ENCODE results near the gene RAD9B. TPM values are rescaled to one million over a fixed set of nuclear protein-coding genes. Genes with fewer than 3 reads are reported as not detected.

RAD9B gene
- total and polyA plus RNA-seq, 10 of the 15 experiments (the other 5 are each of a cell fraction or from before 2014, with no cell fraction given) = 0.54 to 2.0 (median 1.3) TPM

DNA sequence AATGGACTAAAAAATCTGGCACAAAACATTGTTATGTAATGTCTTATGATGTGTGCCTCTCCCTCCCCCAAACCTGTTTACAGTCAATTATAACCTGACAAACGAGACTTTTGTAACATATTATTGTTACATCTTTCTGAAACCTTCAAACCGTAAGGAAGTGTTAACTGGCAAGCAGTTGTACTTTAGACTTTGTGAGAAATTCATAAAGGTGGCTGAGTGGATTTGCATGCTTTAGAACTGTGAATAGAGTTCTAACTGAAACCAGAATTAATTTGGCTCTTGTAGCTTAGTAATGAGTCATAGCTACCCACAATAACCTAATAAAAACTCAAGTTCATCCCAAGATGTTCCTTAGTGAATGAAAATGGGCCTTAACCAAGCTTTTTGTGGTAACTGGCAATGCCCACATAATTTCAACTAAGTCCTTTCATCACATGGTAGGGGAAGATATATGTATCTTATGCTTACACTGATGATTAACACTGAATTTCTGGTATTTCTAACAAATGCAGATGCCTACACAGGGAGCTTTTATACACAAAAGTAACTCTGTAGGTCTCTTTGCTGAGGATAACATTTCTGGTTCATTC, 29.7 kb downstream of the RAD9B start:
- POLR2A ChIA-PET = interaction anchor here (0.5 to 10.4 kb wide), 14 partner anchors 9 to 155 kb away, joined by 3 to 122 read pairs (median 5); partner anchors contain the start of genes ARPC3 and TCTN1
- peak; percentile 90 for ATAC-seq
- no TSS peak for BruUV-seq (replicated peaks)
- TF ChIP-seq, protein P1, sequence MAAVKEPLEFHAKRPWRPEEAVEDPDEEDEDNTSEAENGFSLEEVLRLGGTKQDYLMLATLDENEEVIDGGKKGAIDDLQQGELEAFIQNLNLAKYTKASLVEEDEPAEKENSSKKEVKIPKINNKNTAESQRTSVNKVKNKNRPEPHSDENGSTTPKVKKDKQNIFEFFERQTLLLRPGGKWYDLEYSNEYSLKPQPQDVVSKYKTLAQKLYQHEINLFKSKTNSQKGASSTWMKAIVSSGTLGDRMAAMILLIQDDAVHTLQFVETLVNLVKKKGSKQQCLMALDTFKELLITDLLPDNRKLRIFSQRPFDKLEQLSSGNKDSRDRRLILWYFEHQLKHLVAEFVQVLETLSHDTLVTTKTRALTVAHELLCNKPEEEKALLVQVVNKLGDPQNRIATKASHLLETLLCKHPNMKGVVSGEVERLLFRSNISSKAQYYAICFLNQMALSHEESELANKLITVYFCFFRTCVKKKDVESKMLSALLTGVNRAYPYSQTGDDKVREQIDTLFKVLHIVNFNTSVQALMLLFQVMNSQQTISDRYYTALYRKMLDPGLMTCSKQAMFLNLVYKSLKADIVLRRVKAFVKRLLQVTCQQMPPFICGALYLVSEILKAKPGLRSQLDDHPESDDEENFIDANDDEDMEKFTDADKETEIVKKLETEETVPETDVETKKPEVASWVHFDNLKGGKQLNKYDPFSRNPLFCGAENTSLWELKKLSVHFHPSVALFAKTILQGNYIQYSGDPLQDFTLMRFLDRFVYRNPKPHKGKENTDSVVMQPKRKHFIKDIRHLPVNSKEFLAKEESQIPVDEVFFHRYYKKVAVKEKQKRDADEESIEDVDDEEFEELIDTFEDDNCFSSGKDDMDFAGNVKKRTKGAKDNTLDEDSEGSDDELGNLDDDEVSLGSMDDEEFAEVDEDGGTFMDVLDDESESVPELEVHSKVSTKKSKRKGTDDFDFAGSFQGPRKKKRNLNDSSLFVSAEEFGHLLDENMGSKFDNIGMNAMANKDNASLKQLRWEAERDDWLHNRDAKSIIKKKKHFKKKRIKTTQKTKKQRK (IDR thresholded peaks at IDR 0.05; ENCODE audit: low read depth, low read length) = no peak
- TF ChIP-seq PAX8 (IDR thresholded peaks at IDR 0.05) (no peak), MEF2A (IDR thresholded peaks at IDR 0.05; ENCODE audit: insufficient read depth, low read depth, low read length) (peak; percentile 93), FOXK2 (IDR thresholded peaks at IDR 0.05) (no peak), ZZZ3 (IDR thresholded peaks at IDR 0.05; ENCODE audit: control insufficient read depth, insufficient read length, low read depth) (no peak), POU2F2 (IDR thresholded peaks at IDR 0.05; ENCODE audit: borderline replicate concordance, low read depth, low read length) (peak; percentile 96), JUNB (IDR thresholded peaks at IDR 0.05) (peak; percentile 90), SREBF1 (IDR thresholded peaks at IDR 0.05; ENCODE audit: low read length) (no peak)
- TF ChIP-seq, protein P2, sequence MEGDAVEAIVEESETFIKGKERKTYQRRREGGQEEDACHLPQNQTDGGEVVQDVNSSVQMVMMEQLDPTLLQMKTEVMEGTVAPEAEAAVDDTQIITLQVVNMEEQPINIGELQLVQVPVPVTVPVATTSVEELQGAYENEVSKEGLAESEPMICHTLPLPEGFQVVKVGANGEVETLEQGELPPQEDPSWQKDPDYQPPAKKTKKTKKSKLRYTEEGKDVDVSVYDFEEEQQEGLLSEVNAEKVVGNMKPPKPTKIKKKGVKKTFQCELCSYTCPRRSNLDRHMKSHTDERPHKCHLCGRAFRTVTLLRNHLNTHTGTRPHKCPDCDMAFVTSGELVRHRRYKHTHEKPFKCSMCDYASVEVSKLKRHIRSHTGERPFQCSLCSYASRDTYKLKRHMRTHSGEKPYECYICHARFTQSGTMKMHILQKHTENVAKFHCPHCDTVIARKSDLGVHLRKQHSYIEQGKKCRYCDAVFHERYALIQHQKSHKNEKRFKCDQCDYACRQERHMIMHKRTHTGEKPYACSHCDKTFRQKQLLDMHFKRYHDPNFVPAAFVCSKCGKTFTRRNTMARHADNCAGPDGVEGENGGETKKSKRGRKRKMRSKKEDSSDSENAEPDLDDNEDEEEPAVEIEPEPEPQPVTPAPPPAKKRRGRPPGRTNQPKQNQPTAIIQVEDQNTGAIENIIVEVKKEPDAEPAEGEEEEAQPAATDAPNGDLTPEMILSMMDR (IDR thresholded peaks at IDR 0.05 in 2 of 3, conservative IDR thresholded peaks at IDR 0.05 in 1 of 3; ENCODE audit: control insufficient read depth in 2 of 3, extremely low read depth in 1 of 3, insufficient read depth in 1 of 3, low read depth in 3 of 3, low read length in 3 of 3) = no peak
- TF ChIP-seq, protein P3, sequence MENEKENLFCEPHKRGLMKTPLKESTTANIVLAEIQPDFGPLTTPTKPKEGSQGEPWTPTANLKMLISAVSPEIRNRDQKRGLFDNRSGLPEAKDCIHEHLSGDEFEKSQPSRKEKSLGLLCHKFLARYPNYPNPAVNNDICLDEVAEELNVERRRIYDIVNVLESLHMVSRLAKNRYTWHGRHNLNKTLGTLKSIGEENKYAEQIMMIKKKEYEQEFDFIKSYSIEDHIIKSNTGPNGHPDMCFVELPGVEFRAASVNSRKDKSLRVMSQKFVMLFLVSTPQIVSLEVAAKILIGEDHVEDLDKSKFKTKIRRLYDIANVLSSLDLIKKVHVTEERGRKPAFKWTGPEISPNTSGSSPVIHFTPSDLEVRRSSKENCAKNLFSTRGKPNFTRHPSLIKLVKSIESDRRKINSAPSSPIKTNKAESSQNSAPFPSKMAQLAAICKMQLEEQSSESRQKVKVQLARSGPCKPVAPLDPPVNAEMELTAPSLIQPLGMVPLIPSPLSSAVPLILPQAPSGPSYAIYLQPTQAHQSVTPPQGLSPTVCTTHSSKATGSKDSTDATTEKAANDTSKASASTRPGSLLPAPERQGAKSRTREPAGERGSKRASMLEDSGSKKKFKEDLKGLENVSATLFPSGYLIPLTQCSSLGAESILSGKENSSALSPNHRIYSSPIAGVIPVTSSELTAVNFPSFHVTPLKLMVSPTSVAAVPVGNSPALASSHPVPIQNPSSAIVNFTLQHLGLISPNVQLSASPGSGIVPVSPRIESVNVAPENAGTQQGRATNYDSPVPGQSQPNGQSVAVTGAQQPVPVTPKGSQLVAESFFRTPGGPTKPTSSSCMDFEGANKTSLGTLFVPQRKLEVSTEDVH (IDR thresholded peaks at IDR 0.05; ENCODE audit: low read depth, partially characterized antibody) = no peak
- TF ChIP-seq, protein P4, sequence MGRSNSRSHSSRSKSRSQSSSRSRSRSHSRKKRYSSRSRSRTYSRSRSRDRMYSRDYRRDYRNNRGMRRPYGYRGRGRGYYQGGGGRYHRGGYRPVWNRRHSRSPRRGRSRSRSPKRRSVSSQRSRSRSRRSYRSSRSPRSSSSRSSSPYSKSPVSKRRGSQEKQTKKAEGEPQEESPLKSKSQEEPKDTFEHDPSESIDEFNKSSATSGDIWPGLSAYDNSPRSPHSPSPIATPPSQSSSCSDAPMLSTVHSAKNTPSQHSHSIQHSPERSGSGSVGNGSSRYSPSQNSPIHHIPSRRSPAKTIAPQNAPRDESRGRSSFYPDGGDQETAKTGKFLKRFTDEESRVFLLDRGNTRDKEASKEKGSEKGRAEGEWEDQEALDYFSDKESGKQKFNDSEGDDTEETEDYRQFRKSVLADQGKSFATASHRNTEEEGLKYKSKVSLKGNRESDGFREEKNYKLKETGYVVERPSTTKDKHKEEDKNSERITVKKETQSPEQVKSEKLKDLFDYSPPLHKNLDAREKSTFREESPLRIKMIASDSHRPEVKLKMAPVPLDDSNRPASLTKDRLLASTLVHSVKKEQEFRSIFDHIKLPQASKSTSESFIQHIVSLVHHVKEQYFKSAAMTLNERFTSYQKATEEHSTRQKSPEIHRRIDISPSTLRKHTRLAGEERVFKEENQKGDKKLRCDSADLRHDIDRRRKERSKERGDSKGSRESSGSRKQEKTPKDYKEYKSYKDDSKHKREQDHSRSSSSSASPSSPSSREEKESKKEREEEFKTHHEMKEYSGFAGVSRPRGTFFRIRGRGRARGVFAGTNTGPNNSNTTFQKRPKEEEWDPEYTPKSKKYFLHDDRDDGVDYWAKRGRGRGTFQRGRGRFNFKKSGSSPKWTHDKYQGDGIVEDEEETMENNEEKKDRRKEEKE (IDR thresholded peaks at IDR 0.05) = no peak

More for the DNA sequence above, 29.7 kb downstream of the RAD9B start:
- FAIRE-seq (peak; percentile 84), DNase-seq (ENCODE audit: low read depth, low spot score) (peak; percentile 96)
- ChIA-PET SMC1A (ENCODE audit: uncharacterized antibody, unreplicated experiment) (interaction anchor here (0.8 to 18.4 kb wide), 18 partner anchors 11 to 366 kb away, joined by 3 to 308 read pairs (median 4); no protein-coding TSS in a partner anchor), RAD21 (ENCODE audit: unreplicated experiment) (interaction anchor here (0.6 to 7.3 kb wide), 24 partner anchors 9 to 134 kb away, joined by 3 to 109 read pairs (median 4); partner anchors contain the start of genes ARPC3, FAM216A and GPN3), CTCF (interaction anchor here (0.6 to 5.4 kb wide), 15 partner anchors 9 to 427 kb away, joined by 3 to 52 read pairs (median 4); partner anchors contain the start of genes ARPC3, FAM216A and GPN3)
- peak overlapping the region; percentile 80 for H3K27ac ChIP-seq (ENCODE audit: control insufficient read depth, insufficient read depth)
- H2AFZ ChIP-seq (ENCODE audit: control insufficient read depth, low read depth, low read length) = no peak overlapping the region
- H3K36me3 ChIP-seq (ENCODE audit: control insufficient read depth in 2 of 2, insufficient read depth in 2 of 2, low read length in 1 of 2) = peaks cover 2 to 15% of the 10 kb centered on the region in 2 experiments; a peak in 3 of 4 replicates
- no peaks in the 10 kb centered on the region for H4K20me1 ChIP-seq (ENCODE audit: control insufficient read depth, insufficient read depth)
- in situ Hi-C loops (cut with MboI) = no loop called here
- intact Hi-C loops (cut with micrococcal nuclease; ENCODE audit: unreplicated experiment) = loop anchor here (2.0 to 10.0 kb wide), 2 partner anchors 51 to 353 kb away; partner anchors contain the start of gene PPTC7
- H3K4me2 ChIP-seq (ENCODE audit: control insufficient read depth, insufficient read depth) = peak overlapping the region; percentile 62
- peaks cover 40% of the 10 kb centered on the region for H3K79me2 ChIP-seq (ENCODE audit: control insufficient read depth, insufficient read depth, low read length)
- H3K9ac ChIP-seq (ENCODE audit: control insufficient read depth, insufficient read depth, low read length) = peak overlapping the region; percentile 24; the same call in 1 of the 2 replicates
- no peaks in the 10 kb centered on the region for H3K9me3 ChIP-seq (replicated peaks; ENCODE audit: control insufficient read depth, insufficient read depth, low read length)
- no peaks in the 10 kb centered on the region for H3K27me3 ChIP-seq (replicated peaks in 1 of 2; ENCODE audit: control insufficient read depth in 2 of 2, insufficient read depth in 2 of 2, low read length in 1 of 2)
- peak overlapping the region; percentile 18 for H3K4me3 ChIP-seq
- peaks cover 71% of the 10 kb centered on the region for H3K4me1 ChIP-seq (ENCODE audit: control insufficient read depth, insufficient read depth, low read length)
- 0% methylated on average over 2 of the region's 2 CpGs for WGBS (ENCODE audit: insufficient coverage, insufficient replicate concordance, low lambda C conversion rate, missing lambda C conversion rate)
